AG10803 (cell line): ENCODE results near the gene GGT1.
"Not testable (repeated sequence)": the region's sequence is repeated elsewhere in the genome, so short reads cannot be mapped to it uniquely, and the experiment has no call there.

Source experiments
- DNase-seq: peaks from one replicate; pipeline ENCODE4 v3.0.0; 2010; ENCODE audit warnings: low read depth
- H3K4me3 ChIP-seq: 2 replicates; pipeline ENCODE4 v1.5.1; 2011; ENCODE audit warnings: mild to moderate bottlenecking, low read length, control low read depth

Gene GGT1

GRCh38 chr22:24649371-24649770 is 46.4 kb downstream of the GGT1 start:
- not testable (repeated sequence) for H3K4me3 ChIP-seq

GRCh38 chr22:24650884-24651283 is 47.9 kb downstream of the GGT1 start:
- DNase-seq, H3K4me3 ChIP-seq: not testable (repeated sequence)

More at GRCh38 chr22:24649371-24649770, 46.4 kb downstream of the GGT1 start:
- not testable (repeated sequence) for DNase-seq

GRCh38 chr22:24665395-24665794 is 62.4 kb downstream of the GGT1 start:
- not testable (repeated sequence) for H3K4me3 ChIP-seq, DNase-seq

- DNase-seq: not testable (repeated sequence)
Measured at GRCh38 chr22:24667904-24668303, 64.9 kb downstream of the GGT1 start.

GRCh38 chr22:24672532-24672931 is 69.5 kb downstream of the GGT1 start:
- not testable (repeated sequence) for H3K4me3 ChIP-seq, DNase-seq

More at GRCh38 chr22:24667904-24668303, 64.9 kb downstream of the GGT1 start:
- not testable (repeated sequence) for H3K4me3 ChIP-seq
